GM08714 (cell line): ENCODE data around the gene OR10A2.

Experiments used
- H3K4me3 ChIP-seq: fragments of 200-500 bp; sonication (Bioruptor generic); 2 replicates; pipeline ENCODE4 v1.5.1; 2014; ENCODE audit warnings: mild to moderate bottlenecking, low read length, inconsistent platforms
- ZNF274 ChIP-seq: IDR thresholded peaks from 2 replicates; pipeline ENCODE4 v1.6.1; 2012; ENCODE audit warnings: mild to moderate bottlenecking, low read depth, low read length

The OR10A2 gene

GRCh38 chr11:6911948-6912347 is 49.1 kb downstream of the OR10A2 start:
- no peak overlapping the region for H3K4me3 ChIP-seq
- no peak for TF ChIP-seq ZNF274

- no peak overlapping the region for H3K4me3 ChIP-seq
- TF ChIP-seq ZNF274: no peak
Measured at GRCh38 chr11:6919698-6920097, 56.8 kb downstream of the OR10A2 start.

GRCh38 chr11:6920702-6921101 is 57.8 kb downstream of the OR10A2 start, which contains the start of gene OR2D3:
OR2D3 (plus strand) TSS chr11:6921002; CDS start chr11:6921002, 0 bp downstream.
- TF ChIP-seq ZNF274: no peak
- H3K4me3 ChIP-seq: no peak within 1 kb of the TSS
